HG02870 (cell line): Measurements from ENCODE around the gene PLCB1.
"Not testable (repeated sequence)": the region's sequence is repeated elsewhere in the genome, so short reads cannot be mapped to it uniquely, and the experiment has no call there.

Source experiments
- ATAC-seq: cut with Tn5 transposase; IDR thresholded peaks from one replicate; pipeline ENCODE4 v1.9.1; 2021; ENCODE audit warnings: mild to moderate bottlenecking, moderate library complexity; ENCODE audit not compliant: unreplicated experiment

PLCB1 gene

DNA sequence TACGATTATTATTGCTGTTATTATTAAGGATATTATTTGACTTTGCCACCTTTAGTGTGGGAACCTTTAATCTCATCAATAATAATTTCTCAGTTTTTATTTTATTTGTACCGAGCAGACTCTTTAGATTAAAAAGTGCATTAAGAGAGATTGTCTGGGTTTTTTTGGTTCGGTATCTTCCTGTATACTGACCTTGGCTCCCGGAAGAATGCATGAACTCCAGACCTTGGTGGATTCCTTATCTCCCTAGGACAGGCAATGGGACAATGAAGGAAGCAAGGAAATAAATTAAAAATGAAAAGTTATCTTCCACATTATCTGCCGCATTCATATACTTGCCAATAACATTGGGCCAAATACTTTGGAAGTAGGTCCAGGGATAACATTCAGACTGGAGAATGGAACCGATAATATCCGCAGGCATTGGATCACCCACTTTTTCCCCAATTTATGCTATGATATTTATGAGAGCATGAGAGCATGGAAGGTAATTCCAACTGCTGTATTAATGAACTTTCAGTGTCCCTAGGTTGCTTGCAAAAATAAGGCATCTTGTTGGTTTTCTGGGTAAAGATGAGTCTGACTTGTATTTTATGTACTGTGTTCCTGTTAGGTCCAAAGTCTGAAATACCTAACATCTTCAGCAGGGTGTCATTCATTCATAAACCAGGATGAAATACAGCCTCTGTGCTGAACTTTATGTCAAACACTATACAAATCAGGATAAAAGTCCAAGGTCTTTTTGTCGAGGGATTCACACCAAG lies 232.1 kb downstream of the PLCB1 start:
- ATAC-seq, result no peak

- no peak for ATAC-seq
Measured at GRCh38 chr20:8364734-8365078, 232.6 kb downstream of the PLCB1 start.

DNA sequence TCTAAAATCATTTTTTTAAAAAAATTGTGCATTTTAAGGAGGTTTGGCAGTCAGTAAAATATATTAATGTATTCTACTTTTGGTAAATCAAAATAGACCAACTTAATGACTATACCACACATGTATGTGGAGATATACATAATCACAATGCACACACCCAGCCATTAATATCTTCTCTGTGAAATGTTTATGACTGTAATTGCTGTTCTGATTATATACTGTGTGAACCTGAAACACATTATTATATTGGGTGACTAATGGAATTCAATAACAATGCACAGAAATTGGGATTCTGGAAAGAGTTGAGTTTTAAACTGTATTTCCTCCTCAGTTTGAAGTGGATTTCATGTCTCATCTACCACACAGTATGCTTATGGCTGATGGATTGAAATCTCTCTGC lies 233.6 kb downstream of the PLCB1 start:
- ATAC-seq, result no peak

- ATAC-seq, result no peak
Measured at GRCh38 chr20:8366303-8366923, 234.3 kb downstream of the PLCB1 start.

GRCh38 chr20:8367689-8368088 lies 235.6 kb downstream of the PLCB1 start:
- no peak for ATAC-seq

GRCh38 chr20:8368670-8369069 lies 236.6 kb downstream of the PLCB1 start:
- no peak for ATAC-seq

GRCh38 chr20:8369311-8369710 lies 237.2 kb downstream of the PLCB1 start:
- no peak for ATAC-seq

GRCh38 chr20:8370774-8371173 lies 238.7 kb downstream of the PLCB1 start:
- no peak for ATAC-seq

GRCh38 chr20:8372824-8373380 lies 240.8 kb downstream of the PLCB1 start:
- no peak for ATAC-seq

GRCh38 chr20:8373579-8373978 lies 241.5 kb downstream of the PLCB1 start:
- ATAC-seq, result no peak

- no peak for ATAC-seq
Measured at GRCh38 chr20:8375898-8376297, 243.8 kb downstream of the PLCB1 start.

DNA sequence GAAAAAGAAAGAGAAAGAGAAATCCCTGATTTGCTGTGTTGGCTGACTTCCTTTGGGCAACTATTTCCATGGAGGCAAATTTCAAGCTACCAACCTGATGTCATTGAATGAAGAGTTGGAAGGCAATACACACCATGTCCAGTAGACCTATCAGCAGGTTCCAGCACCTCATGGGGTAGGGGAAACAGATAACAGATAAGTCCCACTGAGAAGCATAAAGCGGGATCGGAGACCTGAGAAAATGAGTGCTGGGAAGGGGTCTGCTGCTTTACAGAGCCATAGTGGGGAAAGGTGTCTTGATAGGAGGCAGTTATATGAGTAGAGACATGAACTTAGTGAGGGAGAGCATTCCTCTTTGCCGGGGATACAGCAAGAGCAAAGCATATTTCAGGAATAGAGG lies 244.9 kb downstream of the PLCB1 start:
- ATAC-seq, result no peak

GRCh38 chr20:8379125-8379524 lies 247.1 kb downstream of the PLCB1 start:
- not testable (repeated sequence) for ATAC-seq

DNA sequence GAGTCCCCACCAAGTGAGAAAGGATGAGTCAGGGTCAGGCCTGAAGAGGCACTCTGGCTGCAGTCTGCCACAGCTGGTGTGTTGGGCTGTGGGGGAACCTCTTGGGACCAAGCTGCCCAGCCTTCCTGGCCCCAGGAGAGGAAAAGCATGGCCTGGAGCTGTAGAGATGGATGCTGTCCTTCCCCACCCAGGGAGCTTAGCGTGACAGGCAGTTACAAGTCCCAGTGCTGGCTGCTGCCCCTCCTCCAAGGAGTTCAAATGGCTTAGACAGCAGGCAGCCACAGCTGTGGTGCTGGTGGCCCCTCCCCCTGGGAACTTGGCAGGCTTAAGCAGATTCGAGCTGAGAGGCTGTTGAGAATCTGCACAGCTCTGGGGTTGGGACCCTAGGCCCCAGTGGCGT lies 253.2 kb downstream of the PLCB1 start:
- ATAC-seq, result no peak

DNA sequence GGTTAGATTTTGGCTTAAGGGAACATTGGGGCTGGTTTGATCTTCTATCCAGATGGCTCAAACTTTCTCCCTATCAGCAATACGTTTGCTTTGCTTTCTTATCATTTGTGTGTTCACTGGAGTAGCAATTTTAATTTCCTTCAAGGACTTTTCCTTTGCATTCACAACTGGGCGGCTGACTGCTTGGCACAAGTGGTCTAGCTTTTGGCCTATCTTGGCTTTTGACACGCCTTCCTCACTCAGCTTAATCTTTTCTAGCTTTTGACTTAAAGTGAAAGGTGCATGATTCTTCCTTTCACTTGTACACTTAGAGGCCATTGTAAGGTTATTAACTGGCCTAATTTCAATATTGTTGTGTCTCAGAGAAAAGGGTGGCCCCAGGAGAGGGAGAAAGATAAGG lies 254.9 kb downstream of the PLCB1 start:
- ATAC-seq, result no peak

- ATAC-seq, result no peak
Measured at GRCh38 chr20:8388141-8388540, 256.1 kb downstream of the PLCB1 start.

- ATAC-seq, result no peak
Measured at GRCh38 chr20:8388707-8389106, 256.6 kb downstream of the PLCB1 start.

DNA sequence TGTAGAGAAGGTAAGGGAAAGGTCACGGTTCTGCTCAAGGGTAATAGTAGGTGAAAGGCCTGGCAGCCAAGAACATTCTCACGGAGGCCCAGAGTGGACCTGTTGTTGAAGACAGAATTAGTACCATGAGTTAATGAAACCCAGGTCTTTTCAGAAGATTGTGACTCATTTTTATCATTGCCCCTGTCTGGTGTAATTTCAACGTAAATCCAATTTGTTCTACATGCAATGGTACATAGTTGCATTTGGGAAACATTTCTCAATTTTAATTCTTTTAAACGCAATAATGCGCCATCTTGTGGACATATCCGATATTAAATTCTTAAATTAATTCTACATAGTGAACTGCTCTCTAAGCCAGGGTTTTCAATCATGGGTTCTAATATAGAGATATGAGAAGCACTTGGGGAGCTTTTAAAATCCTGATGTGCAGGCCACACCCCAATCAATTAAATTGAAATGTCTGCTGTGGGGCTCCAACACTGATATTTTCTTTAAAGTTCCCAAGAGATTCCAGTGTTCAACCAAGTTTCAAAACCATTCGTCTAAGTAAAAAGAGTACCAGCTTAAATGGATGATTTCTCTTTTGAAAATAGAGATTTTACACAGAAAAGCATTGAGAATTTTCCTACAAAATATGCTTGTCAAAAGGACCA lies 257.4 kb downstream of the PLCB1 start:
- no peak for ATAC-seq

- ATAC-seq, result no peak
Measured at GRCh38 chr20:8390037-8390433, 258.0 kb downstream of the PLCB1 start.

- no peak for ATAC-seq
Measured at GRCh38 chr20:8390500-8390899, 258.4 kb downstream of the PLCB1 start.

GRCh38 chr20:8393381-8393780 lies 261.3 kb downstream of the PLCB1 start:
- no peak for ATAC-seq
